DLD1 (cell line): ENCODE data around the gene HS6ST3.

Experiments
- in situ Hi-C: cut with HindIII; loops from 2 replicates; pipeline ENCODE4 v1.10.0; 2017; ENCODE audit warnings: low sequenced_read_pairs

Gene HS6ST3

DNA sequence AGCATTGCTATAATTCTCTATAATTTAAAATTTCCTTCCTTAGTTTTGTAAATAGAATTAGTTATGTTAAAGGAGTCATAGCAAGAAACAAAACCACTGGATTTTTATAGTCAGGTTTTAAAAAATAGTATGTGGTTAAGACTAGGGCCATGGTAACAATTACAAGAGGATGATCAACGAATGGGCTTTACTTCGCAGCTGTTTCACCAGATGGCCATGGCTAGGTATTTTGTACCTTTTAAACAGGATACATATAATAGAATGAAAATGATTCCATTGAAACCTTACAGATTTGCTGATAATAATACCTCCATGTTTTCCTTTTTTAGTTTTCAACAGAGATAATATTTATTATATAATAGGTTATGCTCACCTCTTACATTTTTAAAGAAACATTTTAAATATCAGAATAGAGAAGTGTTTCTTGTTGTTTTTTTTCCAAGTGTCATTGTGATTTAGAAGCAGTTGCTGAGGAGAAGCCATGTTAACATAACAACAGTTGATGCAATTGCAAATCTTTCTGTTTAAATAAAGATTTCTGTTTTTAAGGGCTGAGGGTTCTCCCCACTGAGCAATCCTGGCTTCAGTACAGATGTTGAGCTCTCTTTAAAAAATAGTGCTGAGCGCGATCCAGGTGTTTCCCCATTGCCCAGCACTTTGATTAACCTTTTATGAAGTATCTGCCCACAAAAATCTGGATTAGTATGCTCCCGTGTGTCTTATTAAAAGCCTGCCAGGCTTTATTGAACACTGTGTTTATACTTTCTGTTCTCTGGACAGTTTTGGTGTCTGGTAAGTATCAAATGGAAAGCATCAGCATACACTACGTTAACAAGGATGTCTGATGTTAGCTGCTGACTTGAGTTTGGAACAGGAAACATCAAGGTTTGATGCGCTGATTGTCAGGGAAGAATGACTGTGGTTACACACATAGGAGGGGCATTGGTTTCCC, 205.3 kb downstream of the HS6ST3 start:
- in situ Hi-C loops, result no loop called here

GRCh38 chr13:96297360-96297759, 207.5 kb downstream of the HS6ST3 start:
- in situ Hi-C loops, result no loop called here

DNA sequence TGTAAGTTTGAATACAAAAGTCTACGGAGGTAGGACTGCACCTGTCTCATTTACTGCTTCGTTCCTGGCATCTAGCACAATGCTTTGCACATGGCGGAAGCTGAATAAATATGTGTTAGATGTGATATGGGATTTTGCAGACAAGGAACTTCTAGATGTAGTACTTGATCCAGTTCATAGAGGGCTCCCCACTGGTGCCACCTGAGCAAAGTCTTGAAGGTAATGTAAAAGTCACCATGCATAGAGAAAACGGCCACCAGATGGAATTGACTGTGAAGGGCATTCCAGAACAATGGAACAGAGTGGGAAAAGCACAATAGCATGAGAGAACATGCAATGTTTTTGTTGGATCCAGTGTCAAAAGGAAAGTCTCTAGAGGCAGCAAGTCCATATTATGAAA, 209.3 kb downstream of the HS6ST3 start:
- in situ Hi-C loops, result no loop called here

DNA sequence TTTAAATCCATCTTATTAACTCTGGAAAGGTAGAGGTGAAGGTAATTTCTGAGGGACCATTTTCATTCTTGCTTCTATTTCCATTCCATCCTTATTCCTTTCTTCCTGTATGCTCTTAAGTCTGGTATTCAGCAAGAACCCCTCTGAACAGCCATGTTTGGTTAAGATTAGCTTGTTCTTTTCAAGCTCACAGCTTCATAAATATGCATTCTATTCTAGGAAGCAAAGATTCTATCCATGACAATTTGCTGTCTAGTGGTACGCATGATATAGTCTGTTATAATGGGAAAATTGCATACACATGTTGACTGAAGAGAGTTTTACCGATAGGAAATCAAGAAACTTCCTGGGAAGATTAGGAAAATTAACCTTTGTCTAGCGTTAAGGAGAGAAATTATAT, 218.7 kb downstream of the HS6ST3 start:
- in situ Hi-C loops, result no loop called here

DNA sequence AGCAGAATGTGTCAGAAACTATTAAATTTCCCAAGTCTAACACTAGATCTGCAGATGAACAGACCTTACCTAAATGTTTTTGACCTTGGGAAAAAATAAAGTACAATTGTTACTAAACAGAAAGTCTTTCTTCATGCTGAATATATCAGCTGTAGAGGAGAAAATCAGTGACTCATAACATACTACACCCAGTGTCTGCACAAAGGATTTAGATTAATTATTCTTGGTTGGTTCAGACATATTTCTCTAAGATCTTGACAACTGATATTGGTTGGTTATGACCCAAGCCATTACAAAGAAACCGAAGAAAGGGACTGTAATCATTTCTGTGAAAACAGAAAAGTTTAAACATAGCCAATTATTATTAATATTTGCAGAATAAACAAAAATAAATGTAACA, 225.1 kb downstream of the HS6ST3 start:
- in situ Hi-C loops, result no loop called here

GRCh38 chr13:96338030-96338429, 248.1 kb downstream of the HS6ST3 start:
- in situ Hi-C loops, result no loop called here

DNA sequence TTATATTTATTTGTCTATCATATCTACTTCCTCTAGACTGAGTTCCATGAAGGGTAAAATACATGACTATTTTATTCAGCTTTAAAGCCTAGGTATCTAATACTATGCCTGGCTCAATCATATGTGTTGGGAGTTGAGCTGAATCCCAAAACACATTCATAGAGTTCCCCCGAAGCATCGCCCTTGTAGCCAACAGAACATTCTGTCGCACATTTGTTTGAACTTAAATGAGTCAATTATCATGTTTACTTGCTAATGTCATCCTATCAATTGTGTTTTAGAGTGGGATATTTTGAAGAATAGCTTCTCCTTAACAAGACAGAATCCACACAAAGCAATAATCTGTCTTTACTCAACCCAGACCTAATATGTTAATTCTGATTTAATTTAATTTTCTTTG, 252.4 kb downstream of the HS6ST3 start:
- in situ Hi-C loops, result no loop called here

- in situ Hi-C loops, result no loop called here
Measured at GRCh38 chr13:96342852-96343465, 253.1 kb downstream of the HS6ST3 start.

DNA sequence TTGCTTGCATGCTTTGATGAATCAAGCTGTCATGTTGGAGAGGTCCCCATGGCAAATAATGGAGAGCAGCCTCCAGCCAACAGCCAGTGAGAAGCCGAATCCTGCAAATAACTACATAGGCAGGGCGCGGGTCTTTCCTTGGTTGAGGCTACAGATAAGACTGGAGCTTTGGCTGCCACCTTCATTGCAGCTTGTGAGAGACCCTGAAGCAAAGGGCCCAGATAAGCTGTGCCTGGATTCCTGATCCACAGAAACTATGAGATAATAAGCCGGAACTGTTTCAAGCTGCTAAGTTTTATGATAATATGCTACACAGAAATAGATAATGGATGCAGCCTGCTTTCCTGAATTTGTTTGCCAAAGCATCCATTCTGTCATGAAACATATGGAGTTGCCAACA, 257.0 kb downstream of the HS6ST3 start:
- in situ Hi-C loops, result no loop called here

- in situ Hi-C loops, result no loop called here
Measured at GRCh38 chr13:96373597-96373996, 283.7 kb downstream of the HS6ST3 start.

- in situ Hi-C loops, result no loop called here
Measured at GRCh38 chr13:96377835-96378234, 287.9 kb downstream of the HS6ST3 start.

GRCh38 chr13:96379967-96380366, 290.1 kb downstream of the HS6ST3 start:
- in situ Hi-C loops, result no loop called here

DNA sequence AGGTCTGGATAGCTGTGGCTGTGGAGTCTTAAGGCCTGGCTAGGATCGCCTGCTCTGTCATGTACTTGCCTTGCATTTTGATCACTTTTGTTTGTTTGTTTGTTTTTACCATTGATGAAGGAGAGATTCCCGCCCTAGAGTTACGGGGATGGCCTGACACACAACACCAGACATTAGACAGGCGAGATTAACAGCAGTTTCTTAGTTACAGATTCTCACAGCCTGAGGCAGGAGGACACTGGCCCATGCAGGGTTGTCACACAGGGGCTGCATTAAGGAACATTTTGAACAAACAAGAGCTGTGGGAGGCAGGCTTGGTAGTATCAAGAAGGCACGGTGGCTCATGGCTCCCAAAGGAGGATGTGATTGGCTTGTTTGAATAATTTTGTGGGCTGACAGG, 291.8 kb downstream of the HS6ST3 start:
- in situ Hi-C loops, result no loop called here

DNA sequence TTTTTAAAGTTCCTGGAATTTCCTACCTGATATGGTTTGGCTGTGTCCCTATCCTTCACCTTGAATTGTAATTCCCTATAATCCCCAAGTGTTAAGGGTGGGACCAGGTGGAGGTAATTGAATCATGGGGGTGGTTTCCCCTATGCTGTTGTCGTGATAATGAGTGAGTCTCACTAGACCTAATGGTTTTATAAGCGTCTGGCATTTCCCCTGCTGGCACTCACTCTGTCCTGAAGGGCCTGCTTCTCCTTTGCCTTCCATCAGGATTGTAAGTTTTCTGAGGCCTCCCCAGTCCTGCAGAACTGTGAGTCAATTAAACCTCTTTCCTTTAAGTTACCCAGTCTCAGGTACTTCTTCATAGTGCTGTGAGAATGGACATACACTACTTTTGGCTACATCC, 298.7 kb downstream of the HS6ST3 start:
- in situ Hi-C loops, result no loop called here

DNA sequence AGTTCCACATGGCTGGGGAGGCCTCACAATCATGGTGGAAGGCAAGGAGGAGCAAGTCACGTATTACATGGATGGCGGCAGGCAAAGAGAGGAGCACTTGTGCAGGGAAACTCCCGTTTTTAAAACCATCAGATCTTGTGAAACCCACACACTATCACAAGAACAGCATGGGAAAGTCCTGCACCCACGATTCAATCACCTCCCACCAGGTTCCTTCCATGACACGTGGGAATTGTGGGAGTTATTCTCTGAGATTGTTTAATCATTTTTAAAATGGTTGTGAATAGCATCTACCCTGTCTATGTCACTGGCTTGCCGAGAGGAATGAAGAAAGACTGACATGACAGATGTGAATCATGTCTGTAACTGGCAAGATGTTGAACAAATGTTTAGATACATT, 301.7 kb downstream of the HS6ST3 start:
- in situ Hi-C loops, result no loop called here

DNA sequence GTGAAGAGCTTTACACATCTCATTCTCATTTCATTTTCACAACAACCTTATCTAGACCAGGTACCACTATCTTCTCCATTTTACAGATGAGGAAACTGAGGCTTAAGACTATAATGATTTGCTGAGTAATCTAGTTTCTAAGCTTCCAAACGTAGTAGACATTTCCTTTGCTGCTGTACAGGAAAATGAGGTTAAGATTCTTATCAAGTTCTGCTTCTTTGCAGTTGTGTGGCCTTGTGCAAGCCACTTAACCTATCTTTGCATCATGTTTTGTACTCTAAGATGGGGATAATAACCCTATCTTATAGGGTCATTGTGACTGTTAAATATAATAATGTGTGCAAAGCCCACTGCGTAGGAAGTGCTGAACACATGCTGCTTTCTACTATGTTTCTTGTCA, 307.9 kb downstream of the HS6ST3 start:
- in situ Hi-C loops, result no loop called here

- in situ Hi-C loops, result no loop called here
Measured at GRCh38 chr13:96398486-96398885, 308.6 kb downstream of the HS6ST3 start.

GRCh38 chr13:96403241-96403640, 313.3 kb downstream of the HS6ST3 start:
- in situ Hi-C loops, result no loop called here

DNA sequence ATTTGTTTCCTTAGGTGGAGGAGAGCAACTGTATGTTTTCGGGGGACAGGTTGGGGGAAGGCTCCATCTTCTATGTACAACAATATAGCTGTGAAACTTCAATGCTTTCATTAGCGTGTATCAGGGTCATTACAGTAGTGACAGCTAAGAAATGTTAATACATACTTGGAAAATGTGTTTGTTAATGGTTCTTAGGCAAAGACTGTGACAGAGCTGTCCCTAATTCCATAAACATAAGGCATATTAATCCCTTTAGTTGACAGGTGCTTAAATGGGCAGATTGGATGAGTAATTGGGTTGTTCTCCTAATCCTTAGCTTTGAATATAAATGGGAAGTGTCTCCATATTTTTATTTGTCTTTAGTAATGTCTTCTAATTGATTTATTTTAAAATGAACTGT, 313.7 kb downstream of the HS6ST3 start:
- in situ Hi-C loops, result no loop called here

DNA sequence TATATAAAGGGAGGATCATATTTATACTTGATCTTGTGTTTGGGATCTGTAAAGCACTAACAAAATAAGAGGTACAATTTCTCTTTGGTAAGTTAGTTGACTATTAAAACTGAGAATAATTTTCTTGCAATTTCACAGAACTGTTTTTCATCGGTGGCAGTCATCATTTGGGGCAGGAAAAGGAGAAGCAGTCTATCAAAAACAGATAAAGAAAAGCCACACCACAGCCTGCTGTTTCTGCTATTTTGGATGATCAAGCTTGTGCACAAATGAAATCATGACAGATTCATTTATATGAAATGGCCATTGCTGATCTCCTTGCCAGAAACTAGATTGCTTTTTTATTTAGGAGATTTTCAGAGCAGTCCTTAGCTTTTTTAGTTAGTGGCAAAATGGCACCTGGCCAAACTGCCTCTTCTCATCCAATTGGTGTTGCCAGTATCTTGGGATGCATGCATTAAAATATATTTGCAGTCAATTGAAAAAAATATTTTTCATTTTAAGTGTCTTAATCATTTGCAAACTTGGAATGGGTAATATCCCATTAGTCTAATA, 326.0 kb downstream of the HS6ST3 start:
- in situ Hi-C loops, result no loop called here

GRCh38 chr13:96417939-96418685, 328.2 kb downstream of the HS6ST3 start:
- in situ Hi-C loops, result no loop called here
